Activated T-helper 1 cell treated with anti-CD3 and anti-CD28 coated beads, Interleukin-12 subunit alpha, Interleukin-12 subunit beta, Interleukin-2, Interleukin-4 antibody, amounts not matched to agents 30 ng/mL and 10 ng/mL and 1 ng/mL, durations not matched to agents 14 hours and 24 hours and 36 hours (primary cell): ENCODE results near the gene SHROOM4. TPM values are rescaled to one million over a fixed set of nuclear protein-coding genes. Genes with fewer than 3 reads are reported as not detected.

Source experiments
- DNase-seq: peaks from one replicate; pipeline ENCODE4 v3.0.0; 2021; ENCODE audit warnings: low spot score
- H3K27ac Mint-ChIP-seq: one replicate; pipeline ENCODE4 v1.8.0; 2021; ENCODE audit warnings: mild to moderate bottlenecking, mixed read lengths
- H3K27me3 Mint-ChIP-seq: one replicate; pipeline ENCODE4 v1.8.0; 2022; ENCODE audit warnings: mild to moderate bottlenecking, moderate library complexity, mixed read lengths; ENCODE audit not compliant: insufficient read depth
- H3K36me3 Mint-ChIP-seq: one replicate; pipeline ENCODE4 v1.8.0; 2021; ENCODE audit warnings: low read depth, mixed read lengths
- H3K4me1 Mint-ChIP-seq: one replicate; pipeline ENCODE4 v1.8.0; 2021; ENCODE audit warnings: low read depth, mixed read lengths
- H3K4me3 Mint-ChIP-seq: one replicate; pipeline ENCODE4 v1.8.0; 2021; ENCODE audit warnings: mild to moderate bottlenecking, moderate library complexity, mixed read lengths
- H3K9me3 Mint-ChIP-seq: one replicate; pipeline ENCODE4 v1.8.0; 2021; ENCODE audit warnings: mixed read lengths
- intact Hi-C: fragments of 100-400 bp; cut with micrococcal nuclease; formaldehyde crosslinking; loops from one replicate; pipeline ENCODE4 v1.15.1; 2024
- total RNA-seq: library from RNA; stranded (reverse); gene quantifications from 2 replicates; pipeline ENCODE4 v1.2.3, GENCODE V29; 2022

SHROOM4 gene
- total RNA-seq, 1 donor from 2014 or later, result not detected

DNA sequence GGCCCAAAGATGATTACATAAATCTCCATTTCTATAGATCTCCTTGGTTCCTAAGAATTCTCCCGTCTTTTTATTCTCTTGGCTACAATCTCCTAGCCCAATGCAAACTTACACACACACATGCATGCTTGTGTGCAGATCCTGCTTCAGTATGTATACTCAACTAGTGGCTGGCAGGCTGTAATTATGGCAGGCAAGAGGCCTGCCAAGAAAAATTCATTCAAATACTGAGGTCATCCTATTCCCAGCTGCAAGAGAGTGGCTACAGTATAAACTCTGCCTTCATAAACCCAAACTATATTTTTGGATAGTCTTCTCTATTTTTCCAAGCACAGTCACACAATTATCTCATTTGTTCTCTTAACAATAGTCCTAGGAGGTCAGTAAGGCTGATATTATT is 95.2 kb downstream of the SHROOM4 start:
- no peaks in the 10 kb centered on the region for H3K27me3 Mint-ChIP-seq
- H3K4me3 Mint-ChIP-seq, result no peak overlapping the region
- no peaks in the 10 kb centered on the region for H3K36me3 Mint-ChIP-seq
- H3K27ac Mint-ChIP-seq, result no peak overlapping the region
- no peak for DNase-seq
- no peaks in the 10 kb centered on the region for H3K4me1 Mint-ChIP-seq
- H3K9me3 Mint-ChIP-seq, result no peaks in the 10 kb centered on the region
- intact Hi-C loops, result no loop called here

DNA sequence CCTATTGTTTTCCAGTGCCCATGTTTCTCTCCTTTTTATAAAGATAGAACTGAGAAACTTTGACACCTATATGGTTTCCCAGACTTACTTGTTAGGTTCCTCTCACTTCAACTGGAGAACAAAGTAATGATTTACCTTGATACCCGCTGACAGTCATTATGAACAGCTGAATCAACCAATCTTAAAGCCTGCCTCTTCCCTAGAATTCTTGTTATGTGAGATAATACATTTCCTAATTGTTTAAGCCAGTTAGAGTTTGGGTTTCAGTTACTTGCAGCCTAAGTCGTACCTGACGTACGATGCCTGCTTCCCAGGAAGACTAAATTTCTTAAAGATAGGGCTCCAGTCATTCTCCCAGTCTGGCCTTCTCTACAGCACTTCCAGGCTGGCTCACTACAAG is 97.3 kb downstream of the SHROOM4 start:
- H3K36me3 Mint-ChIP-seq, result no peaks in the 10 kb centered on the region
- H3K27ac Mint-ChIP-seq, result no peak overlapping the region
- no peaks in the 10 kb centered on the region for H3K4me1 Mint-ChIP-seq
- intact Hi-C loops, result no loop called here
- no peaks in the 10 kb centered on the region for H3K27me3 Mint-ChIP-seq
- H3K9me3 Mint-ChIP-seq, result no peaks in the 10 kb centered on the region
- H3K4me3 Mint-ChIP-seq, result no peak overlapping the region
- DNase-seq, result no peak

DNA sequence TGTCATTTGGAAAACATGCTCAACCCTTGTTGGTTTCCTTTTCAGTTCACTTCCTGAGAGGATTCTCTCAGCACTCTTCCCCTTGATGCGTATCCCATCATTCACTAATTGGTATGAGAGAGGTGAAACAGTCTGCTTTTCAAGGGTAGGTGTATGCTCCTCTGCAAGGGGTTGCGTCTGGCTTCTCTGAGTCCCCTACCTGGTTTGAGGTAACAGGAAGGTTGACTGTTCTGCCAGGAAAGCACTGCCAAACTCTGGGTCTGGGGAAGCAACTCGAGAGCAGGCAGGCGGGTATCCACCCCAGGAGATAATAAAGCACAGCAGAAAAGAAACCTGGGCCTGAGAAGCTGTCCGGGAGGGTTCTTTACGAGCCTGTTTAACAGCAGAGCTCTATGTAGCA is 101.2 kb downstream of the SHROOM4 start:
- DNase-seq, result no peak
- Mint-ChIP-seq H3K27ac (no peak overlapping the region), H3K36me3 (no peaks in the 10 kb centered on the region), H3K4me3 (no peak overlapping the region), H3K27me3 (peaks cover 3% of the 10 kb centered on the region), H3K9me3 (no peaks in the 10 kb centered on the region), H3K4me1 (no peaks in the 10 kb centered on the region)
- intact Hi-C loops, result no loop called here

DNA sequence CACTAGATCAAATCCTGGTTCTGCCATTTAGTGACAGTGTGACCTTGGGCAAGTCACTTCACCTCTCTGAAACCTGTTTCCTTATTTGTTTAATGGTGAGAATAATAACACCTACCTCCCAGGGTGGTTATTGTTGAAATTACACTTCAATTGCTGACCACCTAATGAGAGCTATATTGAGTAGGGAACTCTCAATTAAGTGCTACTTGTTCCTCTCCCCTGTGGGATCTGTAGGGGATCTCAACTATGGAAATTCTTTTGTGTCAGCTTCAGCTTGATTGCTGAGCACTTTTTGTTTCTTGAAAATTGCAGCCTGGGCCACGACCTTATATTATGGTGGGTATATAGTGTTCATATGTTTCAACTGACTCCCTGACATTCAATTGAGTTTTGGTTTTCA is 102.1 kb downstream of the SHROOM4 start:
- no peaks in the 10 kb centered on the region for H3K4me1 Mint-ChIP-seq
- H3K27me3 Mint-ChIP-seq, result peaks cover 4% of the 10 kb centered on the region
- H3K4me3 Mint-ChIP-seq, result no peak overlapping the region
- H3K9me3 Mint-ChIP-seq, result no peaks in the 10 kb centered on the region
- no peaks in the 10 kb centered on the region for H3K36me3 Mint-ChIP-seq
- intact Hi-C loops, result no loop called here
- DNase-seq, result no peak
- H3K27ac Mint-ChIP-seq, result no peak overlapping the region

DNA sequence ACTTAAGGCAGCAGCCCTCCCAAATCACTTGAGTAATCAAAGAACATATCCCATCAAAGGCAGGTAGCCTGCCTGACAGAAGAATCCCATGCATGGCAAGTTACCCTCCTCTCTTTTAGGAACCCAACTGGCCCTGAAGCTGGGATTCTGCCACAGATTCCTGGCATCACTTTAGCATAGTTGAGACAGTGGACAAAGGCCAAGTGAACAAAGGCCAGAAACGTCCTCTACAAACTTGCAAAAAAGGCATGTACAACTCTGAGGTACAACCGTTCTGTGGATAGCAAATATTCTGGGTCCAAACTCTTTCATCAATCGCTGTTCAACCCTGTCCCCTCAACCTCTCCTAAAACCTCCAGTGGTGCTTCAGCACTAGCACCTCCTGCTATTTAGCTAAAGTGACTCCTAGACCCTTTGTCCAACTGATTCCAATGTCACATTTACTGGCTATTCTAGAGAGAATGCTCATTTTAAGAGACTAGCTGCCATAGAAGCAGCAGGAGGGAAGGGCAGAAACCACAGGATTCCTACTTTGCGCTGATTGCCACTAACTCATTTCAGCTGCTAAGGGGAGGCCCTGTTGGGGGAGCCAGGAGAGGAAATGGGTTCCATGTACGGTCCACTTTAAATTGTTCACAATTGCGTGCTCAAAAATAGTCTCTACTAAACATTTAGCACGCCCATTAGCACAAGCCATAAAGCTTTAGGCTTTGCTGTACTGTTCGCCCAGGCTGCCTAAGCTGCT is 105.9 kb downstream of the SHROOM4 start:
- no peak for DNase-seq
- peaks cover 7% of the 10 kb centered on the region for H3K27me3 Mint-ChIP-seq

DNA sequence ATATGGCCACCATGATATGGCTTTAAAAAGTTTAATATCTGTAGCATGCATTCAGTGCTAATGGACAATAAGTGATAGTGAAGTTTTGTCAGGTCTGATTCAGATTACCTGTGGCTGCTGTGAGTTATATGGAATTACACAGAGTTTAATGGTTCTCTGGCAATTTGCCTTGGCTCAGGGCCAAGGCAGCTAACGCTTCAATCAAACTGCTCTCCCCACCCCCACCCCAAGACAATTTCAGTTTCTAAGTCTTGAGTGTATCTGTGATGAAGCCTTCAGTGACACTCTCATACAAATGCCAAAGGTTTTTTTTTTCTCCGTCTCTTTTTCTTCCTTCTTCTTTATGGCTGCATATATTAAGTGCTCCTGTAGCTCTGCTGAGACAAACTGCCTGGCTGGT is 106.6 kb downstream of the SHROOM4 start:
- no peak overlapping the region for H3K4me3 Mint-ChIP-seq
- intact Hi-C loops, result no loop called here
- DNase-seq, result no peak
- H3K36me3 Mint-ChIP-seq, result no peaks in the 10 kb centered on the region
- no peak overlapping the region for H3K27ac Mint-ChIP-seq
- no peaks in the 10 kb centered on the region for H3K4me1 Mint-ChIP-seq
- no peaks in the 10 kb centered on the region for H3K9me3 Mint-ChIP-seq
- H3K27me3 Mint-ChIP-seq, result peaks cover 7% of the 10 kb centered on the region

More for the DNA sequence above, 105.9 kb downstream of the SHROOM4 start:
- no peak overlapping the region for H3K4me3 Mint-ChIP-seq
- no peaks in the 10 kb centered on the region for H3K4me1 Mint-ChIP-seq
- no peaks in the 10 kb centered on the region for H3K9me3 Mint-ChIP-seq
- H3K27ac Mint-ChIP-seq, result no peak overlapping the region
- no peaks in the 10 kb centered on the region for H3K36me3 Mint-ChIP-seq
- intact Hi-C loops, result no loop called here

DNA sequence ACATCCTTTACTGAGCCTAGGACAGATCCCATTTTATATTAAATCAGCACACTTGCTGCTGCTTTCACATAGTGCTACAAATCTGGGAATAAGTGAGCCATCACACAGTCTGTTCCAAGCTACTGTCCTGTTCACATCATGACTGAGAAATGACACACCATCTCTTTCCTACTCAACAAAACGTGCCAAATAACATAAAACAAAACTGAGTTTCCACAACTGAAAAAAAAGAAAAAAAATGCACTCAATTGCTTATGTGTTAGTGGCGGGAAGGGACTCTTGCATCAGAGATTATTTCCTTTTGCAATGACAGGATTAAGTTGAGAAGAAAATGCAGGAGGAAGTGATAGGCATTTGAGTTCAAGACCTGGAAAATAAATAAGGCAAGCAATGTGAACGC is 109.0 kb downstream of the SHROOM4 start:
- Mint-ChIP-seq H3K4me3 (no peak overlapping the region), H3K9me3 (no peaks in the 10 kb centered on the region), H3K36me3 (no peaks in the 10 kb centered on the region), H3K27ac (no peak overlapping the region), H3K27me3 (peaks cover 7% of the 10 kb centered on the region), H3K4me1 (no peaks in the 10 kb centered on the region)
- no peak for DNase-seq
- intact Hi-C loops, result no loop called here

DNA sequence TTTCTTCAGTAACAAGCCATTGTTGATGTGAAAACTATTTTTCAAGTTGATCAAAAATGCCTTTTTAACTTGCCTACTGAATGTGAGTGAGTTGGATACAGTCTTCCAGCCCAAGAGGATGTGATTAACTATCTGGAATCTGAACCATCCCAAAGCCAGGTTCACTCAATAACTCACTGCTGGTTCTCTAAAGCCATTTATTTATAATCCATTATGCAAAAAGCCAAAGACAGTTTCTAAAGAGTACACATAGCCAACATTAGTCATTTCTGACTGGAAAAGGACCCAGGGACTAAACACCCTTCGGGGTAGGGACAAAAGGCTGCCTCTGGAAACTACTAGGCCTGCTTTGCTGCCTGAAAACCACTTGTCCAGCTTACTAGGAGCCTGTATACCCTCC is 109.6 kb downstream of the SHROOM4 start:
- Mint-ChIP-seq H3K4me3 (no peak overlapping the region), H3K9me3 (no peaks in the 10 kb centered on the region), H3K27ac (no peak overlapping the region)

DNA sequence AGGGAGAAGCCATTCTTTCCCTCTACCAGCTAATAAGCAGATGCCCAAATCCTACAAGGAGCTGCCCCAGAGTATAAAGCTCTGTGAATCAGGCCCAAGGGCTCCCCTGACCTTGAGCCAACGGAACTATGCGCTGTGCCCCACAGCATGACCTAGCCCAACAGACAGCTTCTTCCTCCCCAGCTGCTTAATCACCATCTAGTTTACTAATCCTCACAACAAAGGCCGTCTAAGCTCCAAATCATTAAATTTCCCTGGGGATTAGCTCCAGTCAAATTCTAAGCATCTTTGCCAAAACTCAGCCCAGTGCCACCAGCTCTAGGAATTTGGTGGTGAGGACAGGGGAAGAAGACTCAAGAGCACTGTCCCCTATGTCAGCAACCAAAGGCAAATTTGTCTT is 113.1 kb downstream of the SHROOM4 start:
- Mint-ChIP-seq H3K9me3 (no peaks in the 10 kb centered on the region), H3K36me3 (no peaks in the 10 kb centered on the region), H3K4me3 (no peak overlapping the region), H3K27ac (no peak overlapping the region), H3K27me3 (peaks cover 3% of the 10 kb centered on the region), H3K4me1 (no peaks in the 10 kb centered on the region)
- intact Hi-C loops, result no loop called here
- DNase-seq, result no peak

More for the DNA sequence above, 109.6 kb downstream of the SHROOM4 start:
- intact Hi-C loops, result no loop called here
- DNase-seq, result no peak
- Mint-ChIP-seq H3K27me3 (peaks cover 5% of the 10 kb centered on the region), H3K36me3 (no peaks in the 10 kb centered on the region), H3K4me1 (no peaks in the 10 kb centered on the region)

DNA sequence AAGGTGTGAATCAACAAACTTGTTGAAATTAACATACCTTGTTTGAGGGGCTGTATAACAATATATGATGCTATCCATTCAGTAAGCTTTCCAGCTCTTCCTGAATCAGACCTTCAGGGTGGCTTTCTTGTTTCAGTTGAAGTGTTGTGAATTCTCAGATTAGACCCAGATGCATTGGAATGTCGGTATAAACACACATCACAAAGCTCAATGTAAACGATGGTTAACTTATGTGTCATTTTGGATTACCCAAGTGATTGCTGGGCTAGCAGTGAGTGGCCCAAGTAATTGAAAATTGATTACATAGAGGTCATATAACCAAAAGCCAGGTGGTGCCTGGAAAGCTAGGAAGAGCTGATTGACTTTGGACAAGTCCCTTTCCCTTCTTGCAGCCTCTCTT is 115.0 kb downstream of the SHROOM4 start:
- Mint-ChIP-seq H3K9me3 (no peaks in the 10 kb centered on the region), H3K27ac (no peak overlapping the region), H3K4me1 (no peaks in the 10 kb centered on the region), H3K36me3 (no peaks in the 10 kb centered on the region), H3K4me3 (no peak overlapping the region), H3K27me3 (no peaks in the 10 kb centered on the region)
- intact Hi-C loops, result no loop called here
- no peak for DNase-seq

DNA sequence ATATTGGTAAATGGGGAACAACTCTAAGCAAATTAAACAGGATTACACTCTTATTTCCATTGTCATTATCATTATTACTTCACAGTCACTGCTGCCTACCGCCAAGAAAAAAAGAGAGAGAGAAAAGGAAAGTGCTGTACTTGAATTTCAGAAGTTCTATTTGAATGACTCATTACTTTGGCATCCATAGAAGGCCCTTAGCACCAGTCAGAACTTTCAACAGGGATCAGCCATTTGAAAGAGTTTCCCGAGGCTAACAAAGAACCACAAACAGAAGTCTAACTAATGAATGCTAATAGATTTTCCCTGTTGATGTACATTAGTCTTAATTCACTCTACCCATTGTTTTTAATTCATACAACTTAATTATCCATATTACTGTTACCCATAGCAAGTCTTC is 116.3 kb downstream of the SHROOM4 start:
- intact Hi-C loops, result no loop called here
- H3K9me3 Mint-ChIP-seq, result no peaks in the 10 kb centered on the region
- no peak overlapping the region for H3K4me3 Mint-ChIP-seq
- H3K36me3 Mint-ChIP-seq, result no peaks in the 10 kb centered on the region
- H3K27me3 Mint-ChIP-seq, result no peaks in the 10 kb centered on the region
- no peak overlapping the region for H3K27ac Mint-ChIP-seq
- DNase-seq, result no peak
- no peaks in the 10 kb centered on the region for H3K4me1 Mint-ChIP-seq

DNA sequence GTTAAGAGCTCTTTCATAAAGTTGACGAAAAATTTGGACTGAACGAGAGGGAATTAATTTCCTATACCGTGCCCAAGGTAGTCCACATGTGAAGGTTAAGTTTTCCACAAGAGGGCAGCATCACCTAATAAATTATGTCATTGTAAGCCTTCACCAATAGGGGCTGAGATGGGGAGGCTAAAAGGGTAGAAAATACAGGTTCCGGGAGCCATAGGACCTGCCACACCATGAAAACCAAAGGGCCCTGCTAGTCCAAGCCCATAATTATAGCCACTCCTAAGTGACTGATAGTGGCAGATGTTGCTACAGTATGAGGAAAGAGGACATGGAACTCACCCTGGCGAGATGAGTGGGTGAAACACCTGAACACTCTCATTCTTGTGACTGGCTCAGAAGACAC is 122.2 kb downstream of the SHROOM4 start:
- Mint-ChIP-seq H3K27ac (no peak overlapping the region), H3K9me3 (no peaks in the 10 kb centered on the region), H3K4me1 (no peaks in the 10 kb centered on the region), H3K27me3 (no peaks in the 10 kb centered on the region), H3K36me3 (no peaks in the 10 kb centered on the region), H3K4me3 (no peak overlapping the region)
- no peak for DNase-seq
- intact Hi-C loops, result loop anchor here (2.0 kb wide), 1 partner anchor 769 kb away; no protein-coding TSS in a partner anchor

DNA sequence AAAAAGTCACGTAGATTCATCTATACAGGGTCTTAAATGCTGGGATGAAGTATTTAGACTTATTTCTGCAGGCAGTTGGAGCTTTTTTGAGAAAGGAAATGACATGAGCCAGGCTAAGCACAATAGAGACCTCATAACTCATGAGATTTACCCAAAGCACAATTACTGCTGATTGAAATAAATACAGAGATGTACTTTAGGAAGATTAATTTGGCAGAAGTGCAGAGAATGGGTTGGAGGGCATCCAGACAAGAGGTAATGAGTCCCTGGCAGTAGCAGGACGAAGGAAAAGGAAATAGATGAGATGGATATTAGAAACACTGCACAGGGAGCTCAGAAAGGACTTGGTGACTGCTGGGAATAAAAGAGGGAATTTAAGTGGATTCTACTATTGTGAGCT is 129.1 kb downstream of the SHROOM4 start:
- Mint-ChIP-seq H3K27ac (no peak overlapping the region), H3K36me3 (no peaks in the 10 kb centered on the region), H3K4me3 (no peak overlapping the region), H3K9me3 (no peaks in the 10 kb centered on the region), H3K27me3 (no peaks in the 10 kb centered on the region), H3K4me1 (no peaks in the 10 kb centered on the region)
- intact Hi-C loops, result no loop called here
- DNase-seq, result no peak

DNA sequence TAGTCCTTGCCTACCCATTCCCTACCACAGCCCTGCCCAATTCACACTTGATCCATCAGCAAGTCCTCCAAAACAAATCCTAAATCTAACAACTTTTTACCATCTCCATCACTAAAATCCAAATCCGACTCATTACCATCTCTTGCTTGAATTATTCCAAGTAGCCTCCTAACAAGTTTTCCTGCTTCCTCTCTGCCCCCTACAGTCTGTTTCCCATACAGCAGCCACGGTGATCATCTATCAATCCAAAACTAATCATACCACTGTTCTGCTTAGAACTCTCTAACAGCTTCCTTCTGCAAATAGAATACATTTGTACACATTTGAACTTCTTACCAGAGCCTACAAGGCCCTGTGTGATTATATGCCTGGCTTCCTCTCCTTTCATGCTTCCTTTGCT is 133.0 kb downstream of the SHROOM4 start:
- no peak for DNase-seq

More for the DNA sequence above, 133.0 kb downstream of the SHROOM4 start:
- H3K4me3 Mint-ChIP-seq, result no peak overlapping the region
- no peak overlapping the region for H3K27ac Mint-ChIP-seq
- intact Hi-C loops, result no loop called here
- H3K36me3 Mint-ChIP-seq, result no peaks in the 10 kb centered on the region
- no peaks in the 10 kb centered on the region for H3K4me1 Mint-ChIP-seq
- H3K27me3 Mint-ChIP-seq, result no peaks in the 10 kb centered on the region
- H3K9me3 Mint-ChIP-seq, result no peaks in the 10 kb centered on the region
